Hepatocyte (in vitro differentiated cells): Measurements from ENCODE around the gene OS9. TPM values are rescaled to one million over a fixed set of nuclear protein-coding genes. Genes with fewer than 3 reads are reported as not detected.

Experiments used
- DNase-seq: peaks from one replicate; pipeline ENCODE4 v3.0.0-alpha.2; 2016; ENCODE audit warnings: low spot score
- H2AFZ ChIP-seq: fragments of 200-600 bp; sonication (generic); 2 replicates; pipeline ENCODE4 v1.6.0; 2016; ENCODE audit warnings: antibody characterized with exemption, mild to moderate bottlenecking
- H3K27ac ChIP-seq: fragments of 200-600 bp; sonication (generic); 2 replicates; pipeline ENCODE4 v1.5.1; 2016; ENCODE audit warnings: mild to moderate bottlenecking
- H3K27me3 ChIP-seq: fragments of 200-600 bp; sonication (generic); 2 replicates; pipeline ENCODE4 v1.6.1; 2016
- H3K36me3 ChIP-seq: fragments of 200-600 bp; sonication (generic); replicated peaks from 2 replicates; pipeline ENCODE4 v1.5.1; 2016; ENCODE audit warnings: low read depth; ENCODE audit not compliant: insufficient read depth
- H3K4me1 ChIP-seq: fragments of 200-600 bp; sonication (generic); 2 replicates; pipeline ENCODE4 v1.5.1; 2016; ENCODE audit warnings: mild to moderate bottlenecking, moderate library complexity; ENCODE audit not compliant: insufficient read depth
- H3K4me2 ChIP-seq: fragments of 200-600 bp; sonication (generic); 2 replicates; pipeline ENCODE4 v1.6.0; 2016
- H3K4me3 ChIP-seq: fragments of 200-600 bp; sonication (generic); 2 replicates; pipeline ENCODE4 v1.5.1; 2016; ENCODE audit warnings: mild to moderate bottlenecking
- H3K79me2 ChIP-seq: fragments of 200-600 bp; sonication (generic); 2 replicates; pipeline ENCODE4 v1.6.0; 2017; ENCODE audit warnings: mild to moderate bottlenecking
- H3K9me2 ChIP-seq: fragments of 200-600 bp; sonication (generic); replicated peaks from 2 replicates; pipeline ENCODE4 v1.6.0; 2017; ENCODE audit warnings: mild to moderate bottlenecking; ENCODE audit not compliant: insufficient read depth
- H3K9me3 ChIP-seq: fragments of 200-600 bp; sonication (generic); 2 replicates; pipeline ENCODE4 v1.5.1; 2016; ENCODE audit warnings: low read depth, mild to moderate bottlenecking
- H4K20me1 ChIP-seq: fragments of 200-600 bp; sonication (generic); 2 replicates; pipeline ENCODE4 v1.6.0; 2016; ENCODE audit warnings: mild to moderate bottlenecking; ENCODE audit not compliant: insufficient read depth, poor library complexity, severe bottlenecking
- CTCF ChIP-seq: fragments of 200-600 bp; sonication (generic); IDR thresholded peaks from 2 replicates; pipeline ENCODE4 v1.5.1; 2016; ENCODE audit warnings: antibody characterized with exemption, mild to moderate bottlenecking; ENCODE audit not compliant: poor library complexity
- EZH2 ChIP-seq: fragments of 200-600 bp; sonication (generic); IDR thresholded peaks from 2 replicates; pipeline ENCODE4 v1.6.1; 2016; ENCODE audit warnings: antibody characterized with exemption, mild to moderate bottlenecking, borderline replicate concordance
- EZH2phosphoT487 ChIP-seq: fragments of 200-600 bp; sonication (generic); IDR thresholded peaks from one replicate; pipeline ENCODE4 v1.6.1; 2018; ENCODE audit warnings: antibody characterized with exemption, mild to moderate bottlenecking, low read depth, moderate library complexity; ENCODE audit not compliant: unreplicated experiment, severe bottlenecking
- WGBS: methylation state at CpG from one replicate; pipeline ENCODE4 v1.1.6; 2016; ENCODE audit warnings: low lambda C conversion rate; ENCODE audit errors: missing lambda C conversion rate; 5-methylcytosine and 5-hydroxymethylcytosine counted together
- polyA plus RNA-seq: library from polyadenylated mRNA; unstranded; fragments of >200 nt; fragmentation: Nextera tagmentation; extraction: Ambion mirVana; gene quantifications from 2 replicates; pipeline ENCODE4 v1.2.1, GENCODE V29; 2016
- total RNA-seq: library from RNA; depleted of rRNA; stranded (reverse); fragments of >200 nt; gene quantifications from 2 replicates; pipeline ENCODE4 v1.2.3, GENCODE V29; 2014

OS9 gene
- total and polyA plus RNA-seq, 2 experiments from 2014 or later = 243 to 366 TPM

DNA sequence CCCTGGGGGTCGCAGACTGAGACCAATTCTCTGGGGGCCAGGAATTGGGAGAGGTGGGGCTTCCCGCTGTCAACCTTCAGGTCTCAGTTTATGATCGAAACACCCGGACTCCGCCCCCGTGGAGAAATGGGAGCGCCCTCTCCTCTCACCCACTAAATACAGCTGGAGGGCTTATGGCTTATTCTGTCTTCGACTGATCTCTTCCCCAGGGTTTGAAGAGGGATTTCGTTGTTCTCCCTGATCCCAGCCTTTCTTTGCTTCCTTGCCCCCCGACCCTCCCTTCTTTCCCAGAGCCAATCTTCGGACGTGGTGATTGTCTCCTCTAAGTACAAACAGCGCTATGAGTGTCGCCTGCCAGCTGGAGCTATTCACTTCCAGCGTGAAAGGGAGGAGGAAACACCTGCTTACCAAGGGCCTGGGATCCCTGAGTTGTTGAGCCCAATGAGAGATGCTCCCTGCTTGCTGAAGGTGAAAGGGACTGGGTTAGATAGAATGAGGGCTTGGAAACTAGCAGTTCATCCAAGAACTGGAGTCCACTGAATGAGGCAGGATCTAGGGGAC lies 607 bp downstream of the OS9 start:
- Histone ChIP-seq H2AFZ (peak overlapping the region; percentile 50), H3K9me3 (no peaks in the 10 kb centered on the region), H3K36me3 (no peaks in the 10 kb centered on the region), H3K27ac (peak overlapping the region; percentile 49), H4K20me1 (no peaks in the 10 kb centered on the region), H3K4me3 (peak overlapping the region; percentile 34), H3K27me3 (peaks cover 2% of the 10 kb centered on the region), H3K9me2 (no peaks in the 10 kb centered on the region), H3K4me2 (peak overlapping the region; percentile 95), H3K4me1 (peaks cover 7% of the 10 kb centered on the region), H3K79me2 (peaks cover 12% of the 10 kb centered on the region)
- peak; percentile 47 for DNase-seq
- no peak for TF ChIP-seq CTCF
- no peak for TF ChIP-seq EZH2
- no peak for TF ChIP-seq EZH2phosphoT487
- WGBS = 2% methylated on average over 15 of the region's 15 CpGs

- H3K27ac ChIP-seq = no peak overlapping the region
- H3K79me2 ChIP-seq = peaks cover 12% of the 10 kb centered on the region
- H3K4me3 ChIP-seq = no peak overlapping the region
- WGBS = 88% methylated on average over 11 of the region's 11 CpGs
- H4K20me1 ChIP-seq = no peaks in the 10 kb centered on the region
- no peaks in the 10 kb centered on the region for H3K9me2 ChIP-seq
- H3K9me3 ChIP-seq = no peaks in the 10 kb centered on the region
- no peak overlapping the region for H2AFZ ChIP-seq
- no peak for DNase-seq
- H3K4me2 ChIP-seq = no peak overlapping the region
- H3K27me3 ChIP-seq = no peaks in the 10 kb centered on the region
- peaks cover 7% of the 10 kb centered on the region for H3K4me1 ChIP-seq
- TF ChIP-seq EZH2phosphoT487 (no peak), EZH2 (no peak), CTCF (no peak)
- H3K36me3 ChIP-seq = no peaks in the 10 kb centered on the region
Observed at GRCh38 chr12:57695770-57696432, 2.0 kb downstream of the OS9 start.

- 100% methylated on average over 1 of the region's 1 CpG for WGBS
- Histone ChIP-seq H3K4me3 (no peak overlapping the region), H2AFZ (no peak overlapping the region), H3K27me3 (no peaks in the 10 kb centered on the region), H4K20me1 (no peaks in the 10 kb centered on the region), H3K4me2 (no peak overlapping the region), H3K9me3 (no peaks in the 10 kb centered on the region), H3K9me2 (no peaks in the 10 kb centered on the region), H3K27ac (no peak overlapping the region), H3K4me1 (peaks cover 7% of the 10 kb centered on the region), H3K79me2 (peaks cover 12% of the 10 kb centered on the region), H3K36me3 (no peaks in the 10 kb centered on the region)
- DNase-seq = no peak
- TF ChIP-seq CTCF (no peak), EZH2 (no peak), EZH2phosphoT487 (no peak)
Observed at GRCh38 chr12:57697076-57697475, 3.1 kb downstream of the OS9 start.
